Measurements from ENCODE around the gene MCM9. TPM values are rescaled to one million over a fixed set of nuclear protein-coding genes. Genes with fewer than 3 reads are reported as not detected.
"Not testable (repeated sequence)": the region's sequence is repeated elsewhere in the genome, so short reads cannot be mapped to it uniquely, and the experiment has no call there.

The MCM9 gene
- total RNA-seq, 1 donor from 2014 or later = 37.0 TPM

DNA sequence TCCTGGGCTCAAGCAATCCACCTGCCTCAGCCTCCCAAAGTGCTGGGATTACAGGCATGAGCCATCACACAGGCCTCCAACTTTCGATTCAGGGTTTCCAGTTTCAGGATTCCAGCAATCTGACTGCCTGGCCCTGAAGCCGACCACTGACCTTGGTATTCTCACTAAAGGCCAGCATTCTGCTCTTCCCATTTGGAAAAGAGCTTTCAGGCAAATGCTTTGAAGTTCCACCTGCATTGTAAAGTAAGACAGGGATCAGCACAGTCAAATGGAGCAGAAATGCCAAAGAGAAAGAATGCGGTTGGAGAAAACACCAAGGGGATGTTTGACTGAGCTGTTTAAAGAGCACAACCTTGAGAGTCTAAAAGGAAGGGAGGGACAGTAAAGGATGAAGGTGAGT is 166.5 kb downstream of the MCM9 start:
- ChIA-PET CTCF (interaction anchor here (0.9 kb wide), 1 partner anchor 203 kb away, joined by 3 read pairs; no protein-coding TSS in a partner anchor), POLR2A (no interaction called here)
- no peak for DNase-seq
- no peak overlapping the region for H3K4me3 Mint-ChIP-seq
- H3K4me1 Mint-ChIP-seq = peaks cover 7% of the 10 kb centered on the region
- no peaks in the 10 kb centered on the region for H3K9me3 Mint-ChIP-seq
- no peak overlapping the region for H3K27ac Mint-ChIP-seq
- no peak for ATAC-seq (ENCODE audit: low read depth)
- H3K36me3 Mint-ChIP-seq (ENCODE audit: low read depth) = no peaks in the 10 kb centered on the region
- intact Hi-C loops (cut with micrococcal nuclease) = no loop called here
- TF ChIP-seq, protein P1, sequence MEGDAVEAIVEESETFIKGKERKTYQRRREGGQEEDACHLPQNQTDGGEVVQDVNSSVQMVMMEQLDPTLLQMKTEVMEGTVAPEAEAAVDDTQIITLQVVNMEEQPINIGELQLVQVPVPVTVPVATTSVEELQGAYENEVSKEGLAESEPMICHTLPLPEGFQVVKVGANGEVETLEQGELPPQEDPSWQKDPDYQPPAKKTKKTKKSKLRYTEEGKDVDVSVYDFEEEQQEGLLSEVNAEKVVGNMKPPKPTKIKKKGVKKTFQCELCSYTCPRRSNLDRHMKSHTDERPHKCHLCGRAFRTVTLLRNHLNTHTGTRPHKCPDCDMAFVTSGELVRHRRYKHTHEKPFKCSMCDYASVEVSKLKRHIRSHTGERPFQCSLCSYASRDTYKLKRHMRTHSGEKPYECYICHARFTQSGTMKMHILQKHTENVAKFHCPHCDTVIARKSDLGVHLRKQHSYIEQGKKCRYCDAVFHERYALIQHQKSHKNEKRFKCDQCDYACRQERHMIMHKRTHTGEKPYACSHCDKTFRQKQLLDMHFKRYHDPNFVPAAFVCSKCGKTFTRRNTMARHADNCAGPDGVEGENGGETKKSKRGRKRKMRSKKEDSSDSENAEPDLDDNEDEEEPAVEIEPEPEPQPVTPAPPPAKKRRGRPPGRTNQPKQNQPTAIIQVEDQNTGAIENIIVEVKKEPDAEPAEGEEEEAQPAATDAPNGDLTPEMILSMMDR (IDR thresholded peaks at IDR 0.05) = no peak
- H3K27me3 Mint-ChIP-seq = peaks cover 3% of the 10 kb centered on the region

DNA sequence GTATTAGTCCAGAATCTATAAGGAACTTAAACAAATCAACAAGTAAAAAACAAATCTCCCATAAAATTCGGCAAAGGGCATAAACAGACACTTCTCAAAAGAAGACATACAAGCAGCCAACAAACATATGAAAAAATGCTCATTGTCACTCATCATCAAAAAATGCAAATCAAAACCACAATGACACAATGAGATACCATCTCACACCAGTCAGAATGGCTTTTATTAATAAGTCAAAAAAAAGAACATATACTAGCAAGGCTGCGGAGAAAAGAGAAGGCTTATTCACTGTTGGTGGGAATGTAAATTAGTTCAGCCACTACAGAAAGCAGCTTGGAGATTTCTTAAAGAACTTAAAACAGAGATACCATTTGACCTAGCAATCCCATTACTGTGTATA is 169.6 kb downstream of the MCM9 start:
- H3K27me3 Mint-ChIP-seq; H3K4me3 Mint-ChIP-seq; DNase-seq; intact Hi-C loops (cut with micrococcal nuclease); H3K9me3 Mint-ChIP-seq; ATAC-seq (ENCODE audit: low read depth); H3K27ac Mint-ChIP-seq; H3K4me1 Mint-ChIP-seq; CTCF ChIA-PET; H3K36me3 Mint-ChIP-seq (ENCODE audit: low read depth); POLR2A ChIA-PET: not testable (repeated sequence)

DNA sequence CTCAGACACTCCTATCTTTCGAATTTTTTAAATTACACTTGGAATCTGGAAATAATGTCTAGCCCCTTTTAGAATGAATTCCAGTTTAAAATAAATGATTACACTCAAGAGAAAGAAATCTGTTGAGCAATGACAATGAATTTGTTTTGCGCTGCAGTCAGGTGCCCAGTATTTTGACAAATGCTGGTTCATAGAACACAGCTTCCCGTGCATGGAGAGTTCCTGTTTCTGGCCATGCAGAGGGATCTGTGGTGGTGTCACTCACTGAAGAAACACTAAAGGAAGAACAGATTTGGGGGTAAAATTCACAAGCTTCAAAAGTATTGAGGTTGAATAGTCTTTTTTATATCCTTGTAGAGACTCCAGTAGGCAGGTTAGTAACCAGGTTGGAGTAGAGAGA is 170.2 kb downstream of the MCM9 start:
- Mint-ChIP-seq H3K4me1 (peaks cover 7% of the 10 kb centered on the region), H3K36me3 (ENCODE audit: low read depth) (no peaks in the 10 kb centered on the region), H3K27me3 (peaks cover 7% of the 10 kb centered on the region), H3K9me3 (no peaks in the 10 kb centered on the region), H3K27ac (no peak overlapping the region), H3K4me3 (no peak overlapping the region)
- TF ChIP-seq, protein P1 (IDR thresholded peaks at IDR 0.05) = no peak
- ATAC-seq (ENCODE audit: low read depth) = no peak
- intact Hi-C loops (cut with micrococcal nuclease) = no loop called here
- POLR2A ChIA-PET = no interaction called here
- no peak for DNase-seq
- CTCF ChIA-PET = interaction anchor here (1.9 kb wide), 1 partner anchor 200 kb away, joined by 5 read pairs; no protein-coding TSS in a partner anchor

Other genes with a start within 250 kb of the MCM9 start
- 12.1 and 13.1 TPM in 2 replicates for gene ASF1A, start 41.0 kb downstream of the MCM9 start, total RNA-seq
- gene FAM184A, start 143.5 kb upstream of the MCM9 start, total RNA-seq = 0.24 and 1.1 TPM in 2 replicates